PC-3 (cell line): Measurements from ENCODE around the gene SEPHS1. TPM values are rescaled to one million over a fixed set of nuclear protein-coding genes. Genes with fewer than 3 reads are reported as not detected.

Experiments
- ATAC-seq: fragments of 200-7000 bp; cut with Tn5 transposase; 2 replicates; pipeline ENCODE4 v1.9.1; 2020; ENCODE audit warnings: mild to moderate bottlenecking, moderate library complexity
- BruUV-seq: library from RNA; stranded (reverse); fragments of 400-500 nt; replicated peaks from 2 replicates; lab custom pipeline; 2021; lab: Mats Ljungman, UMichigan
- CTCF ChIA-PET: fragments of 300-600 bp; sonication (Branson Sonifier 250); formaldehyde crosslinking; loops from one replicate; lab custom pipeline; 2022; ENCODE audit warnings: antibody characterized with exemption; lab: Charles Lee
- POLR2A ChIA-PET: fragments of 300-600 bp; sonication (Branson Sonifier 250); formaldehyde crosslinking; loops from one replicate; lab custom pipeline; 2022; ENCODE audit warnings: antibody characterized with exemption; ENCODE audit not compliant: unreplicated experiment; lab: Charles Lee
- DNase-seq: peaks from one replicate; pipeline ENCODE4 v3.0.0-alpha.2; 2015
- H2AFZ ChIP-seq: fragments of 300-600 bp; sonication (generic); 2 replicates; pipeline ENCODE4 v1.6.0; 2016; ENCODE audit warnings: antibody characterized with exemption, low read length
- H3F3A ChIP-seq: fragments of 300-600 bp; sonication (generic); one replicate; pipeline ENCODE4 v1.6.0; 2017; ENCODE audit warnings: antibody characterized with exemption, low read length, control low read depth, mild to moderate bottlenecking; ENCODE audit not compliant: unreplicated experiment
- H3K27ac ChIP-seq: fragments of 300-600 bp; sonication (generic); 2 replicates; pipeline ENCODE4 v1.5.1; 2016; ENCODE audit warnings: mild to moderate bottlenecking, low read length
- H3K27me3 ChIP-seq: fragments of 300-600 bp; sonication (generic); 2 replicates; pipeline ENCODE4 v1.6.1; 2016; ENCODE audit warnings: low read length, mixed read lengths
- H3K36me3 ChIP-seq: fragments of 300-600 bp; sonication (generic); 2 replicates; pipeline ENCODE4 v1.6.1; 2016; ENCODE audit warnings: low read depth, mixed run types, low read length, mixed read lengths
- H3K4me1 ChIP-seq: fragments of 300-600 bp; sonication (generic); 2 replicates; pipeline ENCODE4 v1.5.1; 2016; ENCODE audit warnings: low read length; ENCODE audit not compliant: insufficient read depth
- H3K4me2 ChIP-seq: fragments of 300-600 bp; sonication (generic); 2 replicates; pipeline ENCODE4 v1.6.0; 2016; ENCODE audit warnings: low read length
- H3K4me3 ChIP-seq: fragments of 300-600 bp; sonication (generic); 2 replicates; pipeline ENCODE4 v1.5.1; 2016; ENCODE audit warnings: mild to moderate bottlenecking, low read length, mixed read lengths
- H3K79me2 ChIP-seq: fragments of 300-600 bp; sonication (generic); 2 replicates; pipeline ENCODE4 v1.6.1; 2017; ENCODE audit warnings: low read length, mixed read lengths
- H3K9ac ChIP-seq: fragments of 300-600 bp; sonication (generic); 2 replicates; pipeline ENCODE4 v1.6.0; 2016; ENCODE audit warnings: mild to moderate bottlenecking, low read length
- H3K9me2 ChIP-seq: fragments of 300-600 bp; sonication (generic); replicated peaks from 2 replicates; pipeline ENCODE4 v1.6.1; 2016; ENCODE audit warnings: mixed run types, low read length, mixed read lengths
- H3K9me3 ChIP-seq: fragments of 300-600 bp; sonication (generic); 2 replicates; pipeline ENCODE4 v1.6.1; 2016; ENCODE audit warnings: low read length, mixed read lengths
- H4K20me1 ChIP-seq: fragments of 300-600 bp; sonication (generic); 2 replicates; pipeline ENCODE4 v1.6.1; 2016; ENCODE audit warnings: low read length, mixed read lengths
- CTCF ChIP-seq: fragments of 300-600 bp; sonication (generic); conservative IDR thresholded peaks from 2 replicates; pipeline ENCODE4 v1.5.1; 2017; ENCODE audit warnings: antibody characterized with exemption, low read depth, mild to moderate bottlenecking, low read length
- EZH2 ChIP-seq: fragments of 300-600 bp; sonication (generic); IDR thresholded peaks from one replicate; pipeline ENCODE4 v1.6.1; 2017; ENCODE audit warnings: antibody characterized with exemption, mild to moderate bottlenecking, low read length; ENCODE audit not compliant: unreplicated experiment
- EZH2phosphoT487 ChIP-seq: fragments of 300-600 bp; sonication (generic); IDR thresholded peaks from 2 replicates; pipeline ENCODE4 v1.6.1; 2018; ENCODE audit warnings: mild to moderate bottlenecking, antibody characterized with exemption, low read length, borderline replicate concordance
- intact Hi-C: fragments of 100-400 bp; cut with micrococcal nuclease; formaldehyde crosslinking; loops from 2 replicates; pipeline ENCODE4 v1.9.0; 2023
- total RNA-seq: library from RNA; depleted of rRNA; stranded (reverse); fragments of >200 nt; gene quantifications from 2 replicates; pipeline ENCODE4 v1.2.3, GENCODE V29; 2014

The SEPHS1 gene
- total RNA-seq, 1 experiment from 2014 or later = 42.5 TPM

GRCh38 chr10:13298748-13299436 is 49.2 kb downstream of the SEPHS1 start:
- no peaks in the 10 kb centered on the region for H3K79me2 ChIP-seq
- BruUV-seq = no TSS peak
- H3K27me3 ChIP-seq = no peaks in the 10 kb centered on the region
- no peak for ATAC-seq
- H2AFZ ChIP-seq = peak overlapping the region; percentile 72
- no peaks in the 10 kb centered on the region for H3F3A ChIP-seq
- H4K20me1 ChIP-seq = no peaks in the 10 kb centered on the region
- peak overlapping the region; percentile 72 for H3K4me3 ChIP-seq
- H3K36me3 ChIP-seq = no peaks in the 10 kb centered on the region
- peaks cover 5% of the 10 kb centered on the region; the same call in 1 of the 2 replicates for H3K4me1 ChIP-seq
- peak overlapping the region; percentile 89 for H3K4me2 ChIP-seq
- H3K9ac ChIP-seq = peak overlapping the region; percentile 76
- no peaks in the 10 kb centered on the region for H3K9me3 ChIP-seq
- H3K9me2 ChIP-seq = no peaks in the 10 kb centered on the region
- TF ChIP-seq EZH2phosphoT487 (no peak), CTCF (no peak), EZH2 (no peak)
- ChIA-PET CTCF (no interaction called here), POLR2A (no interaction called here)
- no peak for DNase-seq
- H3K27ac ChIP-seq = peak overlapping the region; percentile 32; the same call in 1 of the 2 replicates
- intact Hi-C loops = no loop called here

- no peaks in the 10 kb centered on the region for H3K79me2 ChIP-seq
- H3K36me3 ChIP-seq = no peaks in the 10 kb centered on the region
- ChIA-PET POLR2A (no interaction called here), CTCF (no interaction called here)
- H3K27ac ChIP-seq = no peak overlapping the region
- no peak overlapping the region for H3K4me2 ChIP-seq
- DNase-seq = no peak
- no peak overlapping the region for H3K9ac ChIP-seq
- no peaks in the 10 kb centered on the region for H4K20me1 ChIP-seq
- H3K9me2 ChIP-seq = no peaks in the 10 kb centered on the region
- intact Hi-C loops = no loop called here
- TF ChIP-seq EZH2 (no peak), CTCF (no peak), EZH2phosphoT487 (no peak)
- H3K27me3 ChIP-seq = no peaks in the 10 kb centered on the region
- no peak overlapping the region for H2AFZ ChIP-seq
- H3F3A ChIP-seq = no peaks in the 10 kb centered on the region
- no peaks in the 10 kb centered on the region for H3K9me3 ChIP-seq
- ATAC-seq = no peak
- H3K4me3 ChIP-seq = no peak overlapping the region
- H3K4me1 ChIP-seq = peaks cover 2% of the 10 kb centered on the region; the same call in 1 of the 2 replicates
- BruUV-seq = no TSS peak
Observed at GRCh38 chr10:13296476-13296875, 51.6 kb downstream of the SEPHS1 start.

GRCh38 chr10:13294784-13295183 is 53.3 kb downstream of the SEPHS1 start:
- no peak overlapping the region for H3K9ac ChIP-seq
- intact Hi-C loops = no loop called here
- DNase-seq = no peak
- no peaks in the 10 kb centered on the region for H3K9me2 ChIP-seq
- no peak for TF ChIP-seq CTCF
- TF ChIP-seq EZH2 = no peak
- no peak for TF ChIP-seq EZH2phosphoT487
- no peaks in the 10 kb centered on the region for H3K79me2 ChIP-seq
- CTCF ChIA-PET = no interaction called here
- H4K20me1 ChIP-seq = no peaks in the 10 kb centered on the region
- H2AFZ ChIP-seq = no peak overlapping the region
- no peaks in the 10 kb centered on the region for H3K36me3 ChIP-seq
- no peaks in the 10 kb centered on the region for H3K9me3 ChIP-seq
- no peak overlapping the region for H3K4me2 ChIP-seq
- POLR2A ChIA-PET = no interaction called here
- no peaks in the 10 kb centered on the region for H3F3A ChIP-seq
- ATAC-seq = no peak
- H3K27me3 ChIP-seq = no peaks in the 10 kb centered on the region
- BruUV-seq = no TSS peak
- H3K4me3 ChIP-seq = no peak overlapping the region
- no peaks in the 10 kb centered on the region for H3K4me1 ChIP-seq
- no peak overlapping the region for H3K27ac ChIP-seq
